ENCODE data around the gene BBIP1. TPM values are rescaled to one million over a fixed set of nuclear protein-coding genes. Genes with fewer than 3 reads are reported as not detected.
"Not testable (repeated sequence)": the region's sequence is repeated elsewhere in the genome, so short reads cannot be mapped to it uniquely, and the experiment has no call there.

BBIP1 gene
- total RNA-seq, 1 experiment from 2014 or later = 32.9 TPM

- ChIA-PET POLR2A (ENCODE audit: low non-redundant PET) (interaction anchor here (0.6 kb wide), 1 partner anchor 46 kb away, joined by 4 read pairs; no protein-coding TSS in a partner anchor), CTCF (no interaction called here)
- no peak for TF ChIP-seq EZH2 (IDR thresholded peaks at IDR 0.05; ENCODE audit: borderline replicate concordance, low read depth, low read length, poor library complexity, severe bottlenecking)
- no peak for TF ChIP-seq CTCF (conservative IDR thresholded peaks at IDR 0.05; ENCODE audit: low read depth, low read length)
- H3K9me3 ChIP-seq (ENCODE audit: low read depth, low read length, poor library complexity, severe bottlenecking) = no peaks in the 10 kb centered on the region
- BruUV-seq (replicated peaks) = no TSS peak
- intact Hi-C loops (cut with micrococcal nuclease; ENCODE audit: unreplicated experiment) = loop anchor here (5.0 to 10.0 kb wide), 2 partner anchors 44 to 612 kb away; partner anchors contain the start of genes PDCD4 and SMNDC1
- DNase-seq (ENCODE audit: low spot score) = peak; percentile 88
- H3K27me3 ChIP-seq (replicated peaks; ENCODE audit: insufficient read depth, low read depth, low read length, poor library complexity) = no peaks in the 10 kb centered on the region
- H3K27ac ChIP-seq (ENCODE audit: low read depth, low read length, poor library complexity, severe bottlenecking) = peak overlapping the region; percentile 94
- H3K36me3 ChIP-seq (ENCODE audit: insufficient read depth, low read length, poor library complexity, severe bottlenecking) = no peaks in the 10 kb centered on the region
- peak overlapping the region; percentile 64 for H3K4me3 ChIP-seq (ENCODE audit: low read depth, low read length, poor library complexity, severe bottlenecking)
- H3K4me1 ChIP-seq (ENCODE audit: insufficient read depth, low read length, poor library complexity, severe bottlenecking) = peaks cover 29% of the 10 kb centered on the region
These were observed 2.2 kb downstream of the BBIP1 start for GRCh38 chr10:110916554-110917346.

DNA sequence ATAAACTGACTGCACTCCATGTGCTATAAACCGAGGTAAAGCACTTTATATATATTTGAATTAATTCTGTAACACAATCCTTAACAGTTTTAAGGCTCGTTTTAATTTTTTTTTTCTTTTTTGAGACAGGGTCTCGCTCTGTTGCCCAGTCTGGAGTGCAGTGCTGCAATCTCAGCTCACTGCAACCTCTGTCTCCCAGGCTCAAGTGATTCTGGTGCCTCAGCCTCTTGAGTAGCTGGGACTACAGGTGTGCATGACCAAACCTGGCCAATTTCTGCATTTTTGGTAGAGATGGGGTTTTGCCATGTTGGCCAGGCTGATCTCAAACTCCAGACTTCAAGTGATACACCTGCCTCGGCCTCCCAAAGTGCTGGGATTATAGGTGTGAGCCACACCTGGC is 3.4 kb downstream of the BBIP1 start:
- H3K9me3 ChIP-seq (ENCODE audit: low read depth, low read length, poor library complexity, severe bottlenecking); H3K4me3 ChIP-seq (ENCODE audit: low read depth, low read length, poor library complexity, severe bottlenecking); CTCF ChIA-PET; H3K36me3 ChIP-seq (ENCODE audit: insufficient read depth, low read length, poor library complexity, severe bottlenecking); BruUV-seq (replicated peaks); H3K27me3 ChIP-seq (replicated peaks; ENCODE audit: insufficient read depth, low read depth, low read length, poor library complexity); POLR2A ChIA-PET (ENCODE audit: low non-redundant PET); DNase-seq (ENCODE audit: low spot score): not testable (repeated sequence)
- Histone ChIP-seq H3K4me1 (ENCODE audit: insufficient read depth, low read length, poor library complexity, severe bottlenecking) (peaks cover 20% of the 10 kb centered on the region), H3K27ac (ENCODE audit: low read depth, low read length, poor library complexity, severe bottlenecking) (peak overlapping the region; percentile 94)
- intact Hi-C loops (cut with micrococcal nuclease; ENCODE audit: unreplicated experiment) = loop anchor here (5.0 to 10.0 kb wide), 2 partner anchors 43 to 611 kb away; partner anchors contain the start of genes PDCD4 and SMNDC1

- intact Hi-C loops (cut with micrococcal nuclease; ENCODE audit: unreplicated experiment) = loop anchor here (5.0 to 10.0 kb wide), 2 partner anchors 43 to 610 kb away; partner anchors contain the start of genes PDCD4 and SMNDC1
- ChIA-PET CTCF (no interaction called here), POLR2A (ENCODE audit: low non-redundant PET) (interaction anchor here (0.6 kb wide), 1 partner anchor 158 kb away, joined by 3 read pairs; no protein-coding TSS in a partner anchor)
- TF ChIP-seq CTCF (conservative IDR thresholded peaks at IDR 0.05; ENCODE audit: low read depth, low read length) = no peak
- TF ChIP-seq EZH2 (IDR thresholded peaks at IDR 0.05; ENCODE audit: borderline replicate concordance, low read depth, low read length, poor library complexity, severe bottlenecking) = no peak
- Histone ChIP-seq H3K36me3 (ENCODE audit: insufficient read depth, low read length, poor library complexity, severe bottlenecking) (no peaks in the 10 kb centered on the region), H3K4me3 (ENCODE audit: low read depth, low read length, poor library complexity, severe bottlenecking) (no peak overlapping the region), H3K4me1 (ENCODE audit: insufficient read depth, low read length, poor library complexity, severe bottlenecking) (peaks cover 24% of the 10 kb centered on the region), H3K27ac (ENCODE audit: low read depth, low read length, poor library complexity, severe bottlenecking) (no peak overlapping the region), H3K27me3 (replicated peaks; ENCODE audit: insufficient read depth, low read depth, low read length, poor library complexity) (no peaks in the 10 kb centered on the region), H3K9me3 (ENCODE audit: low read depth, low read length, poor library complexity, severe bottlenecking) (no peaks in the 10 kb centered on the region)
- no peak for DNase-seq (ENCODE audit: low spot score)
- BruUV-seq (replicated peaks) = no TSS peak
These were observed 3.9 kb downstream of the BBIP1 start for GRCh38 chr10:110915035-110915434.

Data from A673 (cell line).